ENCODE data around the gene OR10G4. TPM values are rescaled to one million over a fixed set of nuclear protein-coding genes. Genes with fewer than 3 reads are reported as not detected.

Gene OR10G4
- total RNA-seq = not detected

DNA sequence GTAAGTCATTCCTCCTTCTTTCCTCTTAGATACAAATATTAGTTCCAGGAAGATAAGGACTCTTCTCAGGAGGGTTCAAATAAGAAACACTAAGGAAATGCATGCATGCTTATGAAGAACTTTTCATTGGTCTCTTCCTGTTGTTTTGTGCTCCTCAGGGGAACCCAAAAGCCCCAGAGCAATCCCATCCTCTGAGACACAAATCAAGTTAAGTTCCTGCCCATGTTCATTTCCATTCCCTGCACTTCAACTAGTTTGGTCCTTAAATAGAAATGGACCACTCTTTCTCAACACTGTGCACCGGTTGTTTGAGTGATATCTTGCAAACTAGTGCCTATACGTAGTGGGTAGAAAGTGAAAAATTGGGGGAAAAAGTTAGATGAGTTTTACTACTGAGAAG, at the start of gene OR10G4:
OR10G4 (plus strand) TSS at position 301 of the 400 bp plus-strand sequence. CDS start 2,578 bp downstream, outside the sequence.
- intact Hi-C loops (cut with DNase I; ENCODE audit: low total_unique reads) = no loop called here
- no peak for DNase-seq (ENCODE audit: low spot score in 2 of 2)
- 84 to 92% methylated on average over 2 of the region's 2 CpGs for WGBS, 2 donors
- no peak within 1 kb of the TSS for H3K4me3 ChIP-seq (ENCODE audit: low read depth, poor library complexity, severe bottlenecking)
- no peak for TF ChIP-seq POLR2A (IDR thresholded peaks at IDR 0.05)
- no peak for TF ChIP-seq CTCF (IDR thresholded peaks at IDR 0.05)

GRCh38 chr11:123973816-123974215, 39.0 kb upstream of the OR10G4 start:
- intact Hi-C loops (cut with DNase I; ENCODE audit: low total_unique reads) = no loop called here
- 62 to 68% methylated on average over 1 of the region's 1 CpG for WGBS, 2 donors
- TF ChIP-seq CTCF (IDR thresholded peaks at IDR 0.05) (no peak), POLR2A (IDR thresholded peaks at IDR 0.05) (no peak)
- no peak overlapping the region for H3K4me3 ChIP-seq (ENCODE audit: low read depth, poor library complexity, severe bottlenecking)
- DNase-seq (ENCODE audit: low spot score in 2 of 2) = no peak

GRCh38 chr11:123976770-123977560, 35.8 kb upstream of the OR10G4 start:
- DNase-seq (ENCODE audit: low spot score in 2 of 2) = no peak
- intact Hi-C loops (cut with DNase I; ENCODE audit: low total_unique reads) = no loop called here
- no peak overlapping the region for H3K4me3 ChIP-seq (ENCODE audit: low read depth, poor library complexity, severe bottlenecking)
- 85 to 86% methylated on average over 18 of the region's 18 CpGs for WGBS, 2 donors
- no peak for TF ChIP-seq POLR2A (IDR thresholded peaks at IDR 0.05)
- no peak for TF ChIP-seq CTCF (IDR thresholded peaks at IDR 0.05)

DNA sequence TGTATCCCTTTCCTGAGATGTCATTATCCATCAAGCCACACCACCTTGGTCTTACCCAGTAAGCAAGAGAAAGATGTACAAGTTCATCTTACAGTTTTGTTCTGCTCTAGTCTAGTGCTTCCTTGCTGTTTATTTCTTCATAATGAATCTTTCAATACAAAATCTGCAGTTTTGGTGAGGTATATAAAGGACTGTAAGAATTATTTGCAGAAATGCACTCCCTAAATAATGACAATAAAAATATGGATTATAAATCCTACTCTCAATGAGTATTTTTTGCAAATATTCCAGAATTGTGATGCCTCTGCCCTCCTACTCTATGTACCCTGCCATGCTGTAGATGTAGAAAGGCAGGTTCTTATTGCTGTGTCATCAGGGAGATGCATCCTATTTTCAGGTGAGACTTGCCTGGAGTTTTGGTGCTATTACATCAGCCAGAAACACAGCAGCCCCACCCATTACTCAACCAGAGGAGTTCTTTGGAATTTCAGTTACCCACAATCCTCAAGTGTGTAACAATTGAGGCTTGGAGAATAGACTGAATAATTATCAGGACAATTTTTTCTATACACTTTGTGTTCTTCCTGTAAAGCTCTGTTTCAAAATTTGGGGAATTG, 35.0 kb upstream of the OR10G4 start, which contains the start of gene OR10S1:
OR10S1 (minus strand) TSS at position 51 of the 617 bp plus-strand sequence. CDS start 117 bp downstream, outside the sequence.
- H3K4me3 ChIP-seq (ENCODE audit: low read depth, poor library complexity, severe bottlenecking) = no peak within 1 kb of the TSS
- intact Hi-C loops (cut with DNase I; ENCODE audit: low total_unique reads) = no loop called here
- DNase-seq (ENCODE audit: low spot score in 2 of 2) = no peak
- TF ChIP-seq CTCF (IDR thresholded peaks at IDR 0.05) = no peak

GRCh38 chr11:123979311-123979710, 33.5 kb upstream of the OR10G4 start:
- no peak overlapping the region for H3K4me3 ChIP-seq (ENCODE audit: low read depth, poor library complexity, severe bottlenecking)
- intact Hi-C loops (cut with DNase I; ENCODE audit: low total_unique reads) = no loop called here
- 80 to 88% methylated on average over 5 of the region's 5 CpGs for WGBS, 2 donors
- TF ChIP-seq POLR2A (IDR thresholded peaks at IDR 0.05) (no peak), CTCF (IDR thresholded peaks at IDR 0.05) (no peak)
- no peak for DNase-seq (ENCODE audit: low spot score in 2 of 2)
